Fibroblast of lung (primary cell): ENCODE measurements around the gene C6orf163. TPM values are rescaled to one million over a fixed set of nuclear protein-coding genes. Genes with fewer than 3 reads are reported as not detected.

Source experiments
- DNase-seq, 2 donors: peaks; one replicate each; pipeline versions ENCODE4 v3.0.0 to v3.0.0-alpha.2; 2010; ENCODE audit warnings: low read depth in 2 of 2
- H2AFZ ChIP-seq: 2 replicates; pipeline ENCODE4 v1.5.1; 2012; ENCODE audit warnings: low read length, control low read depth, inconsistent platforms
- H3K27ac ChIP-seq: 2 replicates; pipeline ENCODE4 v1.5.1; 2011; ENCODE audit warnings: low read length, control low read depth; ENCODE audit not compliant: insufficient read depth
- H3K27me3 ChIP-seq: 2 replicates; pipeline ENCODE4 v1.5.1; 2011; ENCODE audit warnings: mild to moderate bottlenecking, low read length; ENCODE audit not compliant: control insufficient read depth, insufficient read depth
- H3K36me3 ChIP-seq: 2 replicates; pipeline ENCODE4 v1.5.1; 2011; ENCODE audit warnings: low read length; ENCODE audit not compliant: control insufficient read depth, insufficient read depth
- H3K4me1 ChIP-seq: 2 replicates; pipeline ENCODE4 v1.5.1; 2011; ENCODE audit warnings: low read length; ENCODE audit not compliant: control insufficient read depth, insufficient read depth; ENCODE audit errors: extremely low read depth
- H3K4me2 ChIP-seq: 2 replicates; pipeline ENCODE4 v1.5.1; 2011; ENCODE audit warnings: low read length, control low read depth; ENCODE audit not compliant: insufficient read depth; ENCODE audit errors: extremely low read depth
- H3K4me3 ChIP-seq, 4 experiments: fragments of 200-600 bp in 1 of 4; sonication (generic) in 1 of 4; replicated peaks in 1 of 4; 2 replicates each; pipeline ENCODE4 v1.5.1; 2011 to 2016; ENCODE audit warnings: low read length in 4 of 4, low read depth in 3 of 4, mild to moderate bottlenecking in 3 of 4, control low read depth in 2 of 4, inconsistent platforms in 1 of 4, mixed read lengths in 1 of 4; ENCODE audit not compliant: insufficient read depth in 1 of 4; ENCODE audit errors: control extremely low read depth in 1 of 4
- H3K79me2 ChIP-seq: 2 replicates; pipeline ENCODE4 v1.5.1; 2012; ENCODE audit warnings: mild to moderate bottlenecking, low read length, inconsistent platforms; ENCODE audit not compliant: control insufficient read depth, insufficient read depth
- H3K9ac ChIP-seq: 2 replicates; pipeline ENCODE4 v1.5.1; 2011; ENCODE audit warnings: mild to moderate bottlenecking, low read length, control low read depth; ENCODE audit not compliant: insufficient read depth
- H3K9me3 ChIP-seq: 2 replicates; pipeline ENCODE4 v1.5.1; 2012; ENCODE audit warnings: low read depth, low read length; ENCODE audit not compliant: control insufficient read depth, insufficient read depth
- H4K20me1 ChIP-seq: 2 replicates; pipeline ENCODE4 v1.5.1; 2011; ENCODE audit warnings: low read length; ENCODE audit not compliant: control insufficient read depth, insufficient read depth; ENCODE audit errors: extremely low read depth
- CTCF ChIP-seq, 2 donors: IDR thresholded peaks in 1 of 2; conservative IDR thresholded peaks in 1 of 2; 1 replicate in 1 of 2; 2 replicates in 1 of 2; pipeline ENCODE4 v1.5.1; 2011 to 2012; ENCODE audit warnings: low read length in 2 of 2, control low read depth in 1 of 2, inconsistent platforms in 1 of 2, low read depth in 1 of 2, mild to moderate bottlenecking in 1 of 2
- EZH2 ChIP-seq: IDR thresholded peaks from 2 replicates; pipeline ENCODE4 v1.5.1; 2012; ENCODE audit warnings: low read length, control low read depth, mild to moderate bottlenecking; ENCODE audit errors: missing control alignments
- polyA plus RNA-seq, 2 donors: library from polyadenylated mRNA; depleted of rRNA in 1 of 2; stranded (reverse) in 1 of 2; unstranded in 1 of 2; fragments of >200 nt; gene quantifications; 2 replicates each; pipeline ENCODE4 v1.2.1, GENCODE V29; 2011 to 2012; ENCODE audit warnings: missing spikeins in 1 of 2
- total RNA-seq: library from RNA; depleted of rRNA; stranded (reverse); fragments of >200 nt; gene quantifications from 2 replicates; pipeline ENCODE4 v1.2.1, GENCODE V29; 2014

Gene C6orf163
- total and polyA plus RNA-seq, 2 donors (not counting 1 experiment from before 2014, with no cell fraction given): 0.33 to 2.8 TPM

GRCh38 chr6:87346700-87347099 lies 2.1 kb downstream of the C6orf163 start:
- H4K20me1 ChIP-seq: no peaks in the 10 kb centered on the region
- no peaks in the 10 kb centered on the region for H3K27me3 ChIP-seq
- H3K4me1 ChIP-seq: no peaks in the 10 kb centered on the region
- no peak overlapping the region for H3K27ac ChIP-seq
- H3K9me3 ChIP-seq: no peaks in the 10 kb centered on the region
- no peak for TF ChIP-seq EZH2
- TF ChIP-seq CTCF (conservative IDR thresholded peaks at IDR 0.05 in 1 of 2, IDR thresholded peaks at IDR 0.05 in 1 of 2; ENCODE audit: low read depth in 1 of 2, low read length in 2 of 2): no peak
- no peaks in the 10 kb centered on the region for H3K36me3 ChIP-seq
- H3K79me2 ChIP-seq: no peaks in the 10 kb centered on the region
- no peak overlapping the region for H3K4me3 ChIP-seq
- no peak overlapping the region for H3K9ac ChIP-seq
- no peak overlapping the region for H2AFZ ChIP-seq
- no peak for DNase-seq
- no peak overlapping the region for H3K4me2 ChIP-seq

- H3K36me3 ChIP-seq: no peaks in the 10 kb centered on the region
- TF ChIP-seq CTCF (conservative IDR thresholded peaks at IDR 0.05 in 1 of 2, IDR thresholded peaks at IDR 0.05 in 1 of 2; ENCODE audit: low read depth in 1 of 2, low read length in 2 of 2) (no peak), EZH2 (no peak)
- H3K9ac ChIP-seq: no peak overlapping the region
- no peaks in the 10 kb centered on the region for H3K27me3 ChIP-seq
- no peaks in the 10 kb centered on the region for H4K20me1 ChIP-seq
- H3K4me1 ChIP-seq: no peaks in the 10 kb centered on the region
- DNase-seq: no peak
- no peak overlapping the region for H3K27ac ChIP-seq
- no peak overlapping the region for H3K4me3 ChIP-seq
- H2AFZ ChIP-seq: no peak overlapping the region
- H3K79me2 ChIP-seq: no peaks in the 10 kb centered on the region
- no peak overlapping the region for H3K4me2 ChIP-seq
- H3K9me3 ChIP-seq: no peaks in the 10 kb centered on the region
Observed at GRCh38 chr6:87349896-87350295, 5.3 kb downstream of the C6orf163 start.

- Histone ChIP-seq H3K4me2 (no peak overlapping the region), H4K20me1 (no peaks in the 10 kb centered on the region), H3K36me3 (no peaks in the 10 kb centered on the region), H2AFZ (no peak overlapping the region), H3K4me3 (no peak overlapping the region), H3K27ac (no peak overlapping the region), H3K9ac (no peak overlapping the region), H3K79me2 (no peaks in the 10 kb centered on the region), H3K9me3 (no peaks in the 10 kb centered on the region), H3K4me1 (no peaks in the 10 kb centered on the region), H3K27me3 (no peaks in the 10 kb centered on the region)
- peak in 1 of 2 donors; percentile 13 for DNase-seq
- TF ChIP-seq CTCF (conservative IDR thresholded peaks at IDR 0.05 in 1 of 2, IDR thresholded peaks at IDR 0.05 in 1 of 2; ENCODE audit: low read depth in 1 of 2, low read length in 2 of 2) (no peak), EZH2 (no peak)
Observed at GRCh38 chr6:87350516-87350915, 5.9 kb downstream of the C6orf163 start.
